HepG2 (cell line): Measurements from ENCODE around the gene GSTCD. TPM values are rescaled to one million over a fixed set of nuclear protein-coding genes. Genes with fewer than 3 reads are reported as not detected.

Experiments
- ATAC-seq: fragments of 200-7000 bp; cut with Tn5 transposase; 3 replicates; pipeline ENCODE4 v1.9.1; 2020; ENCODE audit warnings: mild to moderate bottlenecking, moderate library complexity
- BruUV-seq: library from RNA; stranded (reverse); fragments of 400-500 nt; replicated peaks from 2 replicates; lab custom pipeline; 2021; lab: Mats Ljungman, UMichigan
- CTCF ChIA-PET: fragments of 300-600 bp; formaldehyde crosslinking; extraction: SDS; loops from one replicate; lab custom pipeline; 2021; ENCODE audit warnings: low total read pairs, inconsistent platforms, low intra/inter-chr PET ratio; lab: Yijun Ruan, JAX
- POLR2A ChIA-PET: fragments of 350-600 bp; sonication (Branson Sonifier 250); formaldehyde crosslinking; loops from one replicate; lab custom pipeline; 2020; ENCODE audit warnings: antibody characterized with exemption, inconsistent platforms; lab: Yijun Ruan, JAX
- DNase-seq: peaks from one replicate; pipeline ENCODE4 v3.0.0-alpha.2; 2015; ENCODE audit warnings: low spot score
- FAIRE-seq: peaks from 3 replicates; lab custom pipeline; 2011; peaks lifted over from hg19 to GRCh38; lab: Jason Lieb, UNC
- H2AFZ ChIP-seq: one replicate; pipeline ENCODE4 v1.6.1; 2011; ENCODE audit warnings: low read length, inconsistent platforms
- H3K27ac ChIP-seq: fragments of 300-600 bp; 3 replicates; pipeline ENCODE4 v1.8.0; 2011; ENCODE audit warnings: mixed run types, mild to moderate bottlenecking, mixed read lengths, low read length, inconsistent platforms; ENCODE audit not compliant: insufficient read depth; ENCODE audit errors: extremely low read length
- H3K27me3 ChIP-seq, 2 experiments: fragments of 200-600 bp in 1 of 2; 2 replicates in 1 of 2; 3 replicates in 1 of 2; pipeline versions ENCODE4 v1.6.0 to v1.8.0; 2011; ENCODE audit warnings: low read length in 2 of 2, mild to moderate bottlenecking in 2 of 2, moderate library complexity in 2 of 2, inconsistent platforms in 1 of 2; ENCODE audit not compliant: insufficient read depth in 2 of 2, control insufficient read depth in 1 of 2
- H3K36me3 ChIP-seq, 2 experiments: fragments of 200-600 bp in 1 of 2; replicated peaks in 1 of 2; 2 replicates in 1 of 2; 3 replicates in 1 of 2; pipeline versions ENCODE4 v1.5.1 to v1.8.0; 2011; ENCODE audit warnings: low read length in 2 of 2, inconsistent platforms in 1 of 2; ENCODE audit not compliant: insufficient read depth in 2 of 2, control insufficient read depth in 1 of 2
- H3K4me1 ChIP-seq: 2 replicates; pipeline ENCODE4 v1.5.1; 2012; ENCODE audit warnings: low read length, inconsistent platforms; ENCODE audit not compliant: insufficient read depth
- H3K4me2 ChIP-seq: 2 replicates; pipeline ENCODE4 v1.6.0; 2011; ENCODE audit warnings: low read depth, low read length, inconsistent platforms
- H3K4me3 ChIP-seq, 3 experiments: fragments of 200-600 bp in 1 of 3; sonication (generic), shearing (Covaris generic) in 1 of 3; replicated peaks in 1 of 3; 2 replicates each; pipeline ENCODE4 v1.5.1; 2011 to 2016; ENCODE audit warnings: low read length in 3 of 3, inconsistent platforms in 2 of 3, low read depth in 2 of 3, mild to moderate bottlenecking in 2 of 3, control low read depth in 1 of 3, mixed read lengths in 1 of 3; ENCODE audit not compliant: insufficient read depth in 1 of 3
- H3K79me2 ChIP-seq: one replicate; pipeline ENCODE4 v1.6.1; 2011; ENCODE audit warnings: low read length, inconsistent platforms; ENCODE audit not compliant: insufficient read depth
- H3K9ac ChIP-seq: 2 replicates; pipeline ENCODE4 v1.6.0; 2011; ENCODE audit warnings: mild to moderate bottlenecking, low read depth, low read length, inconsistent platforms; ENCODE audit not compliant: insufficient read depth
- H3K9me3 ChIP-seq: 2 replicates; pipeline ENCODE4 v1.5.1; 2012; ENCODE audit warnings: mild to moderate bottlenecking, low read length
- H4K20me1 ChIP-seq: 2 replicates; pipeline ENCODE4 v1.6.0; 2011; ENCODE audit warnings: inconsistent platforms, mild to moderate bottlenecking, low read length, moderate library complexity; ENCODE audit not compliant: insufficient read depth
- ARID5B ChIP-seq: IDR thresholded peaks from 2 replicates; pipeline ENCODE4 v1.4.0; 2020; ENCODE audit warnings: mild to moderate bottlenecking, missing genetic modification reagents
- ATF7 ChIP-seq, 2 experiments: fragments of 450-650 bp in 1 of 2; sonication (generic) in 1 of 2; formaldehyde crosslinking in 1 of 2; IDR thresholded peaks; 2 replicates each; pipeline versions ENCODE4 v1.4.0 to v1.6.1; 2016 to 2020; ENCODE audit warnings: antibody characterized with exemption in 1 of 2, mild to moderate bottlenecking in 1 of 2, missing genetic modification reagents in 1 of 2
- BCL6 ChIP-seq: IDR thresholded peaks from 2 replicates; pipeline ENCODE4 v1.6.1; 2016; ENCODE audit warnings: missing genetic modification reagents, missing compliant biosample characterization
- SALL1 ChIP-seq: sonication (generic); formaldehyde crosslinking; IDR thresholded peaks from 2 replicates; pipeline ENCODE4 v1.8.0; 2022; ENCODE audit warnings: mild to moderate bottlenecking, missing genetic modification reagents
- TRAFD1 ChIP-seq: sonication (generic); formaldehyde crosslinking; IDR thresholded peaks from 2 replicates; pipeline ENCODE4 v1.5.1; 2020; ENCODE audit warnings: missing genetic modification reagents, mild to moderate bottlenecking, borderline replicate concordance
- ZIK1 ChIP-seq: sonication (generic); formaldehyde crosslinking; IDR thresholded peaks from 2 replicates; pipeline ENCODE4 v1.5.0; 2020; ENCODE audit warnings: mild to moderate bottlenecking, low read depth, missing genetic modification reagents, borderline replicate concordance
- ZNF230 ChIP-seq: sonication (generic); formaldehyde crosslinking; IDR thresholded peaks from 2 replicates; pipeline ENCODE4 v1.4.0; 2020; ENCODE audit warnings: mild to moderate bottlenecking, missing genetic modification reagents
- ZNF782 ChIP-seq: sonication (generic); formaldehyde crosslinking; IDR thresholded peaks from 2 replicates; pipeline ENCODE4 v1.4.0; 2020; ENCODE audit warnings: missing genetic modification reagents, mild to moderate bottlenecking, borderline replicate concordance
- WGBS: methylation state at CpG from one replicate; pipeline ENCODE4 v1.1.6; 2017; ENCODE audit warnings: low lambda C conversion rate; 5-methylcytosine and 5-hydroxymethylcytosine counted together
- in situ Hi-C: cut with HindIII; loops from 2 replicates; pipeline ENCODE4 v1.10.0; 2017; ENCODE audit warnings: low pct_unique_long_range_greater_than_20kb; ENCODE audit not compliant: extremely low pct_ligation_motif_present
- intact Hi-C: fragments of 100-400 bp; cut with micrococcal nuclease; formaldehyde crosslinking; loops from one replicate; pipeline ENCODE4 v1.10.0; 2022; ENCODE audit not compliant: unreplicated experiment
- polyA plus RNA-seq, 8 experiments: library from polyadenylated mRNA; depleted of rRNA in 3 of 8; stranded (reverse) in 7 of 8; unstranded in 1 of 8; fragments of >200 nt; fragmentation: Illumina TruSeq in 4 of 8; extraction: Trizol in 4 of 8; gene quantifications; 2 replicates each; pipeline versions ENCODE4 v1.2.1 to v1.2.3, GENCODE V29; 2011 to 2016; ENCODE audit warnings: low read depth in 4 of 8, missing spikeins in 1 of 8, mixed read lengths in 1 of 8; ENCODE audit not compliant: insufficient read depth in 1 of 8
- total RNA-seq, 5 experiments: library from RNA; depleted of rRNA; stranded (reverse); fragments of >200 nt; fragmentation: Illumina TruSeq; extraction: Trizol; gene quantifications; 2 replicates each; pipeline ENCODE4 v1.2.3, GENCODE V29; 2016; ENCODE audit warnings: low read depth in 1 of 5
- TF ChIP-seq, protein P1 (sequence below): sonication (generic); formaldehyde crosslinking; IDR thresholded peaks from 2 replicates; pipeline ENCODE4 v1.5.1; 2020; ENCODE audit warnings: mild to moderate bottlenecking, missing genetic modification reagents, borderline replicate concordance

The GSTCD gene
- total and polyA plus RNA-seq, 2 of the 13 experiments (the other 11 are each of a cell fraction or from before 2014, with no cell fraction given): 7.9 to 30.8 TPM

DNA sequence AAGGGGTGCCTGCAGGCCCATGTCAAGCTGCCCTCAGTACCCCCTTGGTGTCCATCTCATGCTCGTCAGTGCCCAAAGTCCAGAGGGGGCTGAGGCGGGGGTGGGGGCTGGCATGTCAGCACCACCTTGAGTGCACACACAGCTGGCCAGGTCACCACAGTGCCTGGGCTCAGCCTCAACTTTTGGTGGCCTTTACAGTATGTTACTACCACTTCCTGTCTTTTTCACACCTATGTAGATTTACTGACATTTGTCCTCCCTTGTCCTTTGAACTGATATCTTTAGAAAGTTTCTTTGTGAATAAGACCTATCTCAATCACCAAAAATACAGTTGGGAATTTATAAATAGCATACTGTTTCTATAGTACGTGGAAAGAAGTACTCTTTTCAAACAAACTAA, 128.0 kb downstream of the GSTCD start (continued):
- TF ChIP-seq ZIK1: no peak
- no peak for TF ChIP-seq ZNF230 (CRISPR knock-in tag)
- TF ChIP-seq ATF7 (IDR thresholded peaks at IDR 0.05): no peak
- no peak for TF ChIP-seq ATF7 (CRISPR knock-in tag; IDR thresholded peaks at IDR 0.05)

DNA sequence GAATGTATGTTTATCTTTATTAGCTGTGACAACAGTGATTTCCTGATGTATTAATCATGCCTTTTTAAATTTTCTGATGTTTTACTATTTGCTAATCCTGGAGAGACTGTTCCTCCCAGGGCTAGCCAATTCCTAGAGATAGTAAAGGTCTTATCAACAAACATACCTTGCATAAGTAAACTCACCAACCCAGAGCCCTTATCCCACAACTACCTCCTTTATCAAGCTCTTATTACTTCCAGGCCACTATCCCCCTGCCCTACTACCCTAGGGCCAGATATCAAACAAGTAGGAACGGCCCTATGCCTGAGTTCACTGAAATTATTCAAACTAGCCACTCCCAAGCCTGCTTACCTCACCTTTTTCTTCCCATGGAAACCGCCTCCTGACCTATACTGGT, 128.5 kb downstream of the GSTCD start:
- DNase-seq (no peak), ATAC-seq (no peak)
- no peak overlapping the region for H3K27ac ChIP-seq
- 0 out of 2 replicates have a peak, but pooled peaks cover 6% of the 10 kb centered on the region for H3K4me1 ChIP-seq
- no peak overlapping the region for H3K4me3 ChIP-seq
- no TSS peak for BruUV-seq
- H3K27me3 ChIP-seq: no peaks in the 10 kb centered on the region
- intact Hi-C loops (no loop called here), in situ Hi-C loops (no loop called here)
- no peaks in the 10 kb centered on the region for H3K36me3 ChIP-seq
- H3K79me2 ChIP-seq: no peaks in the 10 kb centered on the region
- no peak overlapping the region for H3K4me2 ChIP-seq
- CTCF ChIA-PET: no interaction called here
- H4K20me1 ChIP-seq: no peaks in the 10 kb centered on the region
- 90% methylated on average over 2 of the region's 2 CpGs for WGBS
- H2AFZ ChIP-seq: no peak overlapping the region
- TF ChIP-seq, protein P1, sequence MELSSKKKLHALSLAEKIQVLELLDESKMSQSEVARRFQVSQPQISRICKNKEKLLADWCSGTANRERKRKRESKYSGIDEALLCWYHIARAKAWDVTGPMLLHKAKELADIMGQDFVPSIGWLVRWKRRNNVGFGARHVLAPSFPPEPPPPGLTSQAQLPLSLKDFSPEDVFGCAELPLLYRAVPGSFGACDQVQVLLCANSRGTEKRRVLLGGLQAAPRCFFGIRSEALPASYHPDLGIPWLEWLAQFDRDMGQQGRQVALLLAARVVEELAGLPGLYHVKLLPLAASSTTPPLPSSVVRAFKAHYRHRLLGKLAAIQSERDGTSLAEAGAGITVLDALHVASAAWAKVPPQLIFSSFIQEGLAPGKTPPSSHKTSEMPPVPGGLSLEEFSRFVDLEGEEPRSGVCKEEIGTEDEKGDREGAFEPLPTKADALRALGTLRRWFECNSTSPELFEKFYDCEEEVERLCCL (CRISPR knock-in tag): no peak
- 0 out of 2 replicates have a peak, but pooled peaks have one; percentile 30 for TF ChIP-seq BCL6 (CRISPR knock-in tag)
- TF ChIP-seq, all 625 proteins: peak for 1
- Histone ChIP-seq H3K9me3 (no peaks in the 10 kb centered on the region), H3K9ac (no peak overlapping the region)
- no peak for FAIRE-seq
- POLR2A ChIA-PET: no interaction called here

DNA sequence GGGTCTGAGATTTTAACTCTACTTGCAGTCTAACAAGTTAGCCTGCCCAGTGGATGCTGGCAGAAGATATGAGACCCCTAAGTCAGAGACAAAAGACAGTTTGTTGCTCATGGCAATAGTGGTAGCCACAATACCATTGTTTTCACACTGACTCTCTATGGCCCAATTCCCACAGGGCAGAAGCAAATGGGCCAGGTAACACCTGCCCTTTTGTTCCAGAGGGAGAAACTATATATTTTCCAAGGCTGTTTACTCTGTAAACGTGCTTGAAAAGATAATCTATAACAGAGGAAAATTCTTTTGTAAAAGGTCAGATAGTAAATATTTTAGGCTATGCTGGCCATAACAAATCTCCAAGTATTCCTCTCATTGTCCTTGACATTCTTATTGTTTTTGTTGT, 129.5 kb downstream of the GSTCD start:
- no peaks in the 10 kb centered on the region for H4K20me1 ChIP-seq
- no peak overlapping the region for H3K27ac ChIP-seq
- H3K27me3 ChIP-seq: no peaks in the 10 kb centered on the region
- in situ Hi-C loops (no loop called here), intact Hi-C loops (no loop called here)
- H3K4me1 ChIP-seq: 0 out of 2 replicates have a peak, but pooled peaks cover 6% of the 10 kb centered on the region
- FAIRE-seq (no peak), DNase-seq (peak; percentile 3), ATAC-seq (peak; percentile 51)
- no TSS peak for BruUV-seq
- 0 out of 5 replicates have a peak, but pooled peaks cover 0 to 1% of the 10 kb centered on the region in 2 experiments for H3K36me3 ChIP-seq
- WGBS: 47% methylated on average over 1 of the region's 1 CpG
- CTCF ChIA-PET: no interaction called here
- H3K9me3 ChIP-seq: no peaks in the 10 kb centered on the region
- H3K4me2 ChIP-seq: no peak overlapping the region
- H3K79me2 ChIP-seq: no peaks in the 10 kb centered on the region
- POLR2A ChIA-PET: no interaction called here
- no peak overlapping the region for H3K9ac ChIP-seq
- no peak overlapping the region for H2AFZ ChIP-seq
- no peak overlapping the region for H3K4me3 ChIP-seq
- TF ChIP-seq ARID5B (CRISPR knock-in tag) (0 out of 2 replicates have a peak, but pooled peaks have one; percentile 12), ZNF782 (CRISPR knock-in tag) (no peak), SALL1 (CRISPR knock-in tag) (no peak), TRAFD1 (CRISPR knock-in tag) (no peak)
